ENCODE measurements around the gene EPHA4.

The EPHA4 gene

GRCh38 chr2:221567809-221568208 lies 4.3 kb downstream of the EPHA4 start:
- Histone ChIP-seq H3K9ac (ENCODE audit: low read depth, low read length) (no peak overlapping the region), H3K4me2 (ENCODE audit: insufficient read depth, low read length) (no peak overlapping the region), H3K4me3 (ENCODE audit: low read depth in 1 of 2, low read length in 2 of 2) (no peak overlapping the region), H3K27me3 (ENCODE audit: insufficient read depth, low read length, poor library complexity) (no peaks in the 10 kb centered on the region), H3K36me3 (ENCODE audit: insufficient read depth, low read length) (no peaks in the 10 kb centered on the region), H3K4me1 (ENCODE audit: insufficient read depth, low read length) (no peaks in the 10 kb centered on the region), H2AFZ (ENCODE audit: low read depth, low read length) (no peak overlapping the region), H3K27ac (ENCODE audit: low read length) (no peak overlapping the region), H3K79me2 (ENCODE audit: insufficient read depth, low read length) (no peaks in the 10 kb centered on the region), H3K9me3 (ENCODE audit: insufficient read depth, low read length, severe bottlenecking) (peaks cover 4% of the 10 kb centered on the region), H4K20me1 (ENCODE audit: insufficient read depth, low read length) (no peaks in the 10 kb centered on the region)
- no peak for DNase-seq
- no peak for ATAC-seq (ENCODE audit: insufficient read depth, low read depth)
- TF ChIP-seq CTCF (IDR thresholded peaks at IDR 0.05; ENCODE audit: borderline replicate concordance, extremely low read depth, low read length, poor library complexity, severe bottlenecking) = no peak
- no peak for TF ChIP-seq EZH2 (IDR thresholded peaks at IDR 0.05; ENCODE audit: borderline replicate concordance, low read depth, low read length, severe bottlenecking)

- TF ChIP-seq CTCF (IDR thresholded peaks at IDR 0.05; ENCODE audit: borderline replicate concordance, extremely low read depth, low read length, poor library complexity, severe bottlenecking) = no peak
- no peak for TF ChIP-seq EZH2 (IDR thresholded peaks at IDR 0.05; ENCODE audit: borderline replicate concordance, low read depth, low read length, severe bottlenecking)
- H3K9me3 ChIP-seq (ENCODE audit: insufficient read depth, low read length, severe bottlenecking) = peaks cover 4% of the 10 kb centered on the region
- no peak overlapping the region for H3K27ac ChIP-seq (ENCODE audit: low read length)
- no peak overlapping the region for H2AFZ ChIP-seq (ENCODE audit: low read depth, low read length)
- no peaks in the 10 kb centered on the region for H4K20me1 ChIP-seq (ENCODE audit: insufficient read depth, low read length)
- H3K4me1 ChIP-seq (ENCODE audit: insufficient read depth, low read length) = no peaks in the 10 kb centered on the region
- DNase-seq (no peak), ATAC-seq (ENCODE audit: insufficient read depth, low read depth) (no peak)
- H3K4me3 ChIP-seq (ENCODE audit: low read depth in 1 of 2, low read length in 2 of 2) = no peak overlapping the region
- H3K4me2 ChIP-seq (ENCODE audit: insufficient read depth, low read length) = no peak overlapping the region
- H3K36me3 ChIP-seq (ENCODE audit: insufficient read depth, low read length) = no peaks in the 10 kb centered on the region
- no peaks in the 10 kb centered on the region for H3K27me3 ChIP-seq (ENCODE audit: insufficient read depth, low read length, poor library complexity)
- no peak overlapping the region for H3K9ac ChIP-seq (ENCODE audit: low read depth, low read length)
- H3K79me2 ChIP-seq (ENCODE audit: insufficient read depth, low read length) = no peaks in the 10 kb centered on the region
Observed at GRCh38 chr2:221567231-221567760, 4.8 kb downstream of the EPHA4 start.

- Histone ChIP-seq H3K4me1 (ENCODE audit: insufficient read depth, low read length) (no peaks in the 10 kb centered on the region), H3K4me2 (ENCODE audit: insufficient read depth, low read length) (no peak overlapping the region), H4K20me1 (ENCODE audit: insufficient read depth, low read length) (no peaks in the 10 kb centered on the region), H3K36me3 (ENCODE audit: insufficient read depth, low read length) (no peaks in the 10 kb centered on the region), H3K9me3 (ENCODE audit: insufficient read depth, low read length, severe bottlenecking) (no peaks in the 10 kb centered on the region), H3K4me3 (ENCODE audit: low read depth in 1 of 2, low read length in 2 of 2) (no peak overlapping the region), H3K27me3 (ENCODE audit: insufficient read depth, low read length, poor library complexity) (no peaks in the 10 kb centered on the region), H2AFZ (ENCODE audit: low read depth, low read length) (no peak overlapping the region), H3K27ac (ENCODE audit: low read length) (no peak overlapping the region), H3K9ac (ENCODE audit: low read depth, low read length) (no peak overlapping the region), H3K79me2 (ENCODE audit: insufficient read depth, low read length) (no peaks in the 10 kb centered on the region)
- no peak for TF ChIP-seq EZH2 (IDR thresholded peaks at IDR 0.05; ENCODE audit: borderline replicate concordance, low read depth, low read length, severe bottlenecking)
- no peak for TF ChIP-seq CTCF (IDR thresholded peaks at IDR 0.05; ENCODE audit: borderline replicate concordance, extremely low read depth, low read length, poor library complexity, severe bottlenecking)
- ATAC-seq (ENCODE audit: insufficient read depth, low read depth) = no peak
- DNase-seq = no peak
Observed at GRCh38 chr2:221563270-221563985, 8.7 kb downstream of the EPHA4 start.
